HG03095 (cell line): ENCODE measurements around the gene ACSL4.
A peak's percentile ranks its signal among the peaks of the same experiment; 100 is the strongest.
"Not testable (repeated sequence)": the region's sequence is repeated elsewhere in the genome, so short reads cannot be mapped to it uniquely, and the experiment has no call there.

Experiments used
- ATAC-seq: cut with Tn5 transposase; IDR thresholded peaks from one replicate; pipeline ENCODE4 v1.9.1; 2021; ENCODE audit warnings: moderate library complexity; ENCODE audit not compliant: unreplicated experiment

Gene ACSL4

DNA sequence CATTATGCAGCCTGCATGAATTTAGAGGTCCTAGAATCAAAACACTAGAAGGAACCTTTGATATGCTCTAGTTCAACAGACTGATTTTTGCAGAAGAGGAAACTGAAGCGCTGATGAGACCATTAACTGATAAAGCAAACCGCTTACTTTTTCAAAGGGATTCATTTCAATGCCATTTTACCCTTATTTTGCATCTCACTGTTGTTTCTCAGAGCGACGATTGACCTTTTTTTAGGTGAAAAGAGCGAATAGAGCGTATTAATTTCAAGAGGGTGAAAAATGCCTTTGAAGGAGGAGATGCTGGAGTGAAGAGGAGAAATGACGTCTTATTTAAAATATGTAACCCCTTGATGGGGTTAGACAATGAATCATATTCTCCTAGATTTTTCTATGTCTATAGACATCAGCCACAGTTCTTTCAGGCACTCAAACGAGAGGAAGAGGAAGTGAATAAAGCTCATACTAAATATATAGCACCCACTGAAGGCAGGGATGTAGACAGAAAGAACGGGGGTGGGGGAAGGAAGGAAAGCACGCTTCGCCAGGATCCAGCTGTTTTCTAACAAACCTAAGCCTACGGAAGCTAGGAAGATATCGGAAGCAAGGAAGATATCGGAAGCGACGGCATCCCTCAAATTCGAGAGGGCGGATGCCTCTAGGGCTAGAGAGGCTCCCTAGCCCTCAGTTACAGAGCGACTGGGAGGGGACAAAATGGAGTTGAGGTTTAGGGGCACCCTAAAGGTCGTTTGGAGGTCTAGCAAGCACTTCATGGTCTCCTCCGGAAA is 848 bp downstream of the ACSL4 start:
- ATAC-seq = peak; percentile 32

DNA sequence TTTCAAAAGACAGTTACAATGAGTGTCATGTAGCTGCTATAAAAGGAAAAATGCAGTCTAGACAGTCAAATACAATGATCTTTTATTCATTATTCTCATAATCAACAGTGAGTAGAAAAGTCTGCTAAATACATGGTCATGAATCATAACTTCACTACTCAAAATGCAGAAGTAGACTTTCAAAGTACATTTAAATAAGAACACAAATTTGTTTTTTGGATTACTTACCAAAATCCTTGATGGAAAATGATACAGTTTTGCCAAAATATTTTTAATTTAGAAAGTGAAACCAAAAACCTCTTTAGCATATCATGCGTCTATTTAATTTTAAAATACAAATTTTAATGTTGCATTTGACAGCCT is 4.9 kb downstream of the ACSL4 start:
- no peak for ATAC-seq

DNA sequence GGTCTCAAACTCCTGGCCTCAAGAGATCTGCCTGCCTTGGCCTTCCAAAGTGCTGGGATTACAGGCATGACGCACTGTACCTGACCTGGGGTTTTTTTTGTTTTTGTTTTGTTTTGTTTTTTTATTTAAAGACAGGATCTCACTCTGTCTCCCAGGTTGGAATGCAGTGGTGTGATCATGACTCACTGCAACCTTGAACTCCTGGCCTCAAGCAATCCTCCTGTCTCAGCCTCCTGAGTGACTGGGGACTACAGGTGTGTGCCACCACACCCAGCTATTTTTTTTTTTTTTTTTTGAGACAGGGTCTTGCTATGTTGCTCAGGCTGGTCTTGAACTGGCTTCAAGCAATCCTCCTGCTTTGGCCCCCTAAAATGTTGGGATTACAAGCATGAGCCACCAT is 8.1 kb downstream of the ACSL4 start:
- ATAC-seq = not testable (repeated sequence)

DNA sequence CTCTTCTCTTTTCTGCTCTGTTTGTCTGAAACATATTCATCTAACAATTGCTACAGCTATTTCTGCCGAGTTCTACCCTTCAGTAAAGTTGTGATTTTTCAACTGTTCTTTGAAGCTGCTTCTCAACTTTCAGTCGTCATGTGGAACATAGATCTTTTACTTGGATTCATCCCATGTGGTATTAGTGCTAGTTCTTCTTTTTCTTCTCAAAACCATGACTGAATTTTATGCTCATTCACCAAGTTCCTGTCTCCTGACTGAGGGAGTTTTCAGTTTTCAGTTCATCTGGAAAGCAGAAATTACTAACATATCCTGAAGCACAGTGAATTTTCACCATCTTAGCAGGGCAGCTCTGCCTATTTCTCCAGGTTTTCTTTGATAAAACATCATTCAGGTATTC is 12.1 kb downstream of the ACSL4 start:
- no peak for ATAC-seq

DNA sequence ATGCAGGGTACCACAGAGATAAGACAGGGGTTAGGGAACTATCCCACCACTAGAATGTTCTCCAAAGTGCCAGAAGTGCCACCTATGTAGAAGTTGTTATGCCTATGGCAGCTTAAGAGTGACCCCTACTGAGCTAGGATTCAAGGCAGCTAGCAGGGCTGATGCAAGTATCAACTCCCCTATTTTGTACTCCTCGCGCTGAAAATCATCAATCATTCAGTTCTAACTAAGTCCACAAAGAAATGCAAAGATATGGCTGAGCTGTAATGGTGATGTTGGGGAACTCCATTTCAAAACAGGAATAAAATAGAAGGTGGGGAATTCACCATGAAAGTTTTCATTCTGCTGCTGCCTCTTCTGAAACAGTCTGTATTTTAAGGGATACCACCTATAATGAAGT is 13.8 kb downstream of the ACSL4 start:
- no peak for ATAC-seq

DNA sequence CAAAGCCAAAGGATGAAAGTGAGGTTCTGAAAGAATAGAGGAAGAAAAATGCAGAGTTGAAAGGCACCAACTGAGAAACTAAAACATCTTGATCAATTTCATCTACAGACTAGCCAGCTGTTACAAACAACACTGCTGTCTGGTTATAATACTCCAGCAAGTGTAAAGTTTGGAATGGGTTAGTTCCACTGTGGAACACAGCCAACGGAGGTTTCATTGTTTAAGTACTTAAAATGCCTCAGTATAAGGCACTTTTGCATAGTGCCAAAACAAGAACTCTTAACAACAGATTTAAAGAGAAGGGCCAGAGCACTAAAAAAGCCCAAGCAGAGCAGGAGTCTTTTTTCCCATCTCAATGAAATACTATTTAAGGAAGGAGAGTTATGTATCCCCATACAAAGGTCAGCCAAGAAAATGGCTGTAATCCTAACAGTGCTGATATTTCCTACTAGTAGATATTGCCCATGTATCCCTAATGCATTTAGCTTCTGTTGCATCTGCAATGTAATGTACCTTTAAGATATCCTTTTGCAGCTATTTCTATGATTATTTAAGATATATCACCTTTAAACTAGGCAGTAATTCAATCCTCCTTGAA is 16.5 kb downstream of the ACSL4 start:
- no peak for ATAC-seq

DNA sequence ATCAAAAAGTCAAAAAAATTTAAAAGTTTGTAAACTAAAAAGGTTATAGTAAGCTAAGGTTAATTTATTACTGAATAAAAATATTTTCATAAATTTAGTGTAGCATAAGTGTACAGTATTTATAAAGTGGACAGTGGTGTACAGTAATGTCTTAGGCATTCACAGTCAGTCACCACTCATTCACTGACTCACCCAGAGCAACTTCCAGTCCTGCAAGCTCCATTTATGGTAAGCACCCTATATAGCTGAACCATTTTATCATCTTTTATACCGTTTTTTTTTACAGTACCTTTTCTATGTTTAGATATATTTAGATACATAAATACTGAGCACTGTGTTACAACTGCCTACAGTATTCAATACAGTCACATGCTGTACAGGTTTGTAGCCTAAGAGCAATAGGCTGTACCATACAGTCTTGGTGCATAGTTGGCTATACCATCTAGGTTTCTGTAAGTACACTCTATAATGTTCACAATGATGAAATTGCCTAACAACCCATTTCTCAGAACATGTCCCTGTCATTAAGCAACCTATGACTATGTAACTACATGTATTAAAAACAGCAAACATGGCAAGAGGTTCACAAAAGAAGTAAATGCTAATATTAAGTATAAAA is 18.6 kb downstream of the ACSL4 start:
- no peak for ATAC-seq

DNA sequence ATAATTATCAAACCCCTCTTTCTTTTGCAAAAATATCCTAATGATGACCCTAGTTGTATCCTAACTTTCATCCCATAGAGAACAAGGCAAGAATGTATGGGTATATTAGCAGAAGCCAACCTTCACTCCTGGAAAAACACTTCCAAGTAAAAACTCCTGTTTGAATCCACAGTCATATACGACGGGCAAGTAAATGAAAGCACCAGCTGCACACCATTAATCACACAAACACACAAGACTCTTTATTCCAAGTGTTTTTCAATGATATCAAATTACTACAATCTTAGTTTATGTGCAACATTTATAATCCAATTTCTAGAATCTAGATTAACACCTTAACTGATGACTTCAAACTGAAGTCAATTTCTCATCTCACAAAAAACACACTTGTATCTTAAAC is 22.9 kb downstream of the ACSL4 start:
- no peak for ATAC-seq

DNA sequence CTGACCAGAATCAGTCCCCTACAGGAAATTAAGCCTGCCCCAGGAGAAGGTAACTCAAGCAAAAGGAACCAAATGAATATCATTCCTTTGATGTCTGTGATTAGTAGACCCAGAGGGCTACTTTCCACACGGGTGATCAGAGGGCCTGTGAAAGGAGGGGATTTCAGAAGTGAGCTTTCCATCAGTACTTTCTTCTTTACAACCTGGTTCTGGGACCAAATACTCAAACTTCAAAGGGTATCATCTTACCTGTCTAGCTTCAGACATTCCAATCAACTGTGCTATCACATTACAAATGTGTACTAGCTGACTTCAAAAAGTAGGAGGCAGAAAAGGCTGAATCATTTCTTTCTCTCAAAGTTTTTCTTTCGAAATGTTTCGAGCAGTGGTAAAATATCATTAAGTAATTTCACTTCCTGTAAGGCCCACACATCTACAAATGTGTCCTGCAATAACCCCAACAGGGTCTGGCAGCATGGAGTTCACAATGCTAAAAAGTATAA is 23.9 kb downstream of the ACSL4 start:
- peak; percentile 67 for ATAC-seq

DNA sequence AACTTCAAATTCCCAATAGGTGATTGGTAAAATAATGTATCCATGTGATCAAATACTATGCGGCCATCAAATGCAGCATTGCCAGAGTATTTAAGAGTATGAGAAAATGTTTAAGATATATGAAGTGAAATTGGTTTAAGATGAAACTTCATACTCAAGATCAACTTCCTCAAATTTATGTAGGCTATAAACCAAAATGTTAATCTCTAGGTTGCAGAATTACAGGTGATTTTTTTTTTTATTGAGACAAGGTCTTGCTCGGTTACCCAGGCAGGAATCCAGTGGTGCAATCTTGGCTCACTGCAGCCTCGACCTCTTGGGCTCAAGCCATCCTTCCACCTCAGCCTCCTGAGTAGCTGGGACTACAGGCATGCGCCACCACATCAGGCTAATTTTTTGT is 25.3 kb downstream of the ACSL4 start:
- no peak for ATAC-seq

DNA sequence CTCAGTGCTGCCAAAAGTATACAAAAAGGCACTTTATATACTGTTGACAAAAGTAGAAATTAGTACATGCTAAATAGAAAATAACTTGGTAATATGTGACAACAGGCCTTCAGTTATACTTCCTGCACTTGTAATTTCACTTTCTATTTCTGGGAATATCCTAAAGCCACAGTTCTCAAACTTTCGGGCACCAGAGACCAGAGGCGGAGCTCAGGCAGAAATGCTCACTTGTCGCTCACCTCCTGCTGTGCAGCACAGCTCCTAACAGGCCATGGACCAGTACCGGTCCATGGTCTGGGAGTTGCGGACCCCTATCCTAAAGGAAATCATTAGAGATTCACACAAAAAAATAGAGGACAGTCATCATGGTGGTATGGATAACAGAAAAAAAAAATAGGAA is 25.7 kb downstream of the ACSL4 start:
- no peak for ATAC-seq

DNA sequence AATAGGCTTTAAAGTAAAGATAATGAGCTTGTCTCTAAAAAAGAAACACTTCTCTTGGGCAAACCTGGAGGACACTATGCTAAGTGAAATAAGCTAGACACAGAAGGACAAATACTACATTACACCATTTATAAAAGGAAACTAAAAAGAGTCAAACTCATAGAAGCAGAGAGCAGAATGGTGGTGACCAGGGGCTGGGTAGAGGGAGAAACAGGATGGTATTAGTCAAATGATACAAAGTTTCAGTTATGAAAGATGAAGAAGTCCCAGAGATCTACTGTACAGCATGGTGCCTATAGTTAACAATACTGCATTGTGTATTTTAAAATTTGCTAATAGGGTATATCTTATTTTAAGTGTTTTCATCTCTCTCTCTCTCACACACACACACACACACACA is 28.5 kb downstream of the ACSL4 start:
- ATAC-seq = peak; percentile 69

DNA sequence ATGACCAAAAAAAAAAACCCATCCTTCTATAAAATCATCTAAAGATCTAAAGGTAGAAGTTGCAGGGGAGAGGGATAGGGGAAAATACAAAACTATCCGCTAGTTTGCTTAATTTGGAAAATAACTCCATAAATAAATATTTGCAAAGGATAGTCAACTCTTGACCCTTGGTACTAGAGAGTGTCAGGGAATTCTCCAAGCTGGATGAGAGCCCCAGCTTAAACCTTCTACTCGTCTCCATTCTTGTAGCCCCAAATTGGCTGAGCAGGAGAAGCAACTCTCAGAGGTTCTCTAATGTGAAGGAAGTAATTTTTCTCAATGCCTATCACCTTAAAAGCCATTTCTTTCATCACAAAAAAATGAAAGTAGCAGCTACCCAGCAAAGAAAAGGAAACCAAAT is 35.2 kb downstream of the ACSL4 start:
- ATAC-seq = no peak

DNA sequence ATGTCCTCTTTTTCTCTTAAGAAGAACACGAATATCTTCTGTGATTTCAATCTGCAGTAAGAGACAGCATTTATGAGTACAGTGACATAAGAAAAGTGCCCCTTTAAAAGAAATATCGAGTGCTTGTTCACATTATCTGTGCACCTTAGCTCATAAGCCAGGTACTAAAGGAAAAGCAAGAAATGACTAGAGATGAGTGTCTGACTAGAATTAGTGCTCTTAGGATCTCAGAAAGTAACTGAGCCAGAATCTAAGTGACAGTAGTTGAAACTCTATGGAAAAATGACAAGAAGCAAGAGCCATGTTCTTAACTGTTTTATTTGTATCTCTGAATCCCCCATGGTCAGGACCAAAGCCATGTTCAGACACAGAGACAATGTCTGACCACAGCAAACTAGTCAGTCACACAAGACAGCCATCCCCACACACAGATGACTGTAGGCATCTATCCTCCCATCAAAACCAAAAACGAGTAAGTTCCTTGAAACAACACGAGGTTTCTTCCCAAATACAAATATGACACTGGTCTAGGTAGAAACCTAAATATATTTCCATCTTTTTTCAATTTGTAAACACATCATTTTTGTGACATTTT is 36.8 kb downstream of the ACSL4 start:
- no peak for ATAC-seq

DNA sequence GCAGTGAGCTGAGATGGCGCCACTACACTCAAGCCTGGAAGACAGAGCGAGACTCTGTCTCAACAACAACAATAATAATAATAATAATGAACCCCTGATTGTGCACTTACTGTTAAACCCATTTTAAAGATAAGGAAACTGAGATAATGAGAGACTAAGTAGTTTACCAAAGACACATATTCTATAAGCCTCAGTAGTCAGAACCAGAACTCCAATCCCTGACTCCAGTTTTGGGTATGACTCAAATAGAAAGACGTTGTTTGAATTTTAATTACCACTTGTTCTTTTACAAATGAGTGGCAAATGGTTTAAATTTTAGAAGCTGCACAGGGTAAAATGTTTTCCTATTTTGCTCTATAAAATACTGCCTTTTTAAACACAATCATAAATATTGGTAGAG is 37.4 kb downstream of the ACSL4 start:
- no peak for ATAC-seq

DNA sequence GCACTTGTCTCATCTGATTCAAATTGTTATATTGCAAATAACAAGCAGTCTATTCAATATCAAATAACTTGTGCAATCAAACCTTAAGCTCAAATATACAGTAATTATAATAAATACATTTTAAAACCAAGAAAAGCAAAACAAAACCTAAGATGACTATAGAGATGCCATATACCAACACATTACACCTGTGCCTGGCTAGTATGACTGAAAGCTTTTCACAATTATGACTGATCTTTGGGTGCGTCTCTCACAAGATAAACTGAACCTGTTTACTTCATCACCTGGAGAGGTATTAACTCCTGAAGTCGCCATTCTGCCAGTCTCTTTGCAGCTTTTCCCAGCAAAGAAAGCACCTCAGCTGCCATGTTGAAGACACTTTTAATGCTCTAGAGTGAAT is 41.3 kb downstream of the ACSL4 start:
- ATAC-seq = no peak

DNA sequence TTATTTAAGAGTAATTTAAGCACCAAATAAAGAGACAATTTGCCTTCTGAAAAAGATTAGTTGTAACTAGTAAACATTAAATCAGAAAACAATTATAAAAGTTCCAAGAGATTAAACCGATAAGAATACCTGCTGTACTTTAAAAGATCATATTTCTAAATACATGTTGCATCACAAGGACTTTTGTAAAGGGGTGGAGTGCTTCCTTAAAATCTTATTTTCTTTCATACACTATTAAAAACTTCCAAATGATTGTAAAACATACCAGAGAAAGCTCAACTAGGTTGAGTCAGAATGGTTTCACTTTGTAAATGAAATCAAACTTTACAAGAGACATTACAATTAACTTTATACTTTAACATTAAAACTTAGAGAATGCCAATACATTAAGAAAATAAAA is 41.8 kb downstream of the ACSL4 start:
- no peak for ATAC-seq

DNA sequence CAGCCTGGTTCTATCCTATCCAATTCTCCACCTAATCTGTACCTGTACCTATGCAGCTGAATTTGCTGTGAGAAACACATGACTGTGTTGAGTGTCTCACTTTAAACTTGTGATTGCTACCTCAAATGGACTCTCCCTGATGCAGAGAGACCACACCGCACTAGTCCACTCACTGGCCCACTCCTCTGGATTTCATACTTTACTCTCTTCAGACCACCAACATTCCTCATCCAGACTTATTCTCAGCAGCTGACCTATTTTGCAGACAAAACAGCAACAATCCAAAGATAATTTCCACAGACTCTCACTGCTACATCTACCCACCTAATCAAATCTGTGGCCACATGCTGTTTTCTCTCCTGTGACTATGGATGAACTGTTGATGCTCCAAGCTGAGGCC is 45.2 kb downstream of the ACSL4 start:
- ATAC-seq = no peak

DNA sequence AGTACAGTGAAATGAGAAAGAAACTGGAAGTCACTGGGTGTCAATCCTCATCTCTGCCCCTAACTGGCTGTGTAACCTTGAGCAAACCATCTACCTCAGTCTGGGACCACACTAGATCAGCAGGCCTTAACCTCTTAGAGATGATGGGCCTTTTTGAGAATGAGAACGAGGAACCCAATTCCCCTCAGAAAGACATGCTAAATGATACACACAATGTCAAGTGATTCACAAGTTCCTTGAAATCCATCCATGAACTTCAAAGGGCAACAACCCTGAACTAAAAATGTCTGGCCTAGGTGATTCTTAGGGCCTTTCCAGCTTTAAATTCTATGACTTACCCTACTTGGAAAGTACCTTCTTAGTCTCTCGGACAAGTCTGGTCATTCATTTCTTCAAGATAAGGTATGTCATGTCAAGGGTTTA is 47.4 kb downstream of the ACSL4 start:
- no peak for ATAC-seq

DNA sequence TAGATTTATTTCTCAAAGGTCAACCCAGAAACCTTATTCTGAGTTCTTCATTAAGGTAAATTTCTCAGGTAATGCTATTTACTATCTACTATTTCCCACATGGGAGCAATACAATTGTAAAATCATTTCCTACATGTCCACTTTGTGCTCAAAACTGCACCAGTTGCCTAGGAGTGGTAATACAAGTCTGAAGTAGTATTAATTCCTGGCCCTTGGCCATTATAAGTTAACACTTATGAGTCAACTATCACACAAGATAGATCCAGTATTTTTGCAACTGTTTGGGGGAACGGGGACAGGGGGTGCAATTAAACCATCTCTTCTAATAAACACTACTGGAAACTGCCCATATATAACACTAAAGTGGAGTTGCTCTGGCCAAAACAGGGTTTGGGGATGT is 48.9 kb downstream of the ACSL4 start:
- ATAC-seq = no peak

DNA sequence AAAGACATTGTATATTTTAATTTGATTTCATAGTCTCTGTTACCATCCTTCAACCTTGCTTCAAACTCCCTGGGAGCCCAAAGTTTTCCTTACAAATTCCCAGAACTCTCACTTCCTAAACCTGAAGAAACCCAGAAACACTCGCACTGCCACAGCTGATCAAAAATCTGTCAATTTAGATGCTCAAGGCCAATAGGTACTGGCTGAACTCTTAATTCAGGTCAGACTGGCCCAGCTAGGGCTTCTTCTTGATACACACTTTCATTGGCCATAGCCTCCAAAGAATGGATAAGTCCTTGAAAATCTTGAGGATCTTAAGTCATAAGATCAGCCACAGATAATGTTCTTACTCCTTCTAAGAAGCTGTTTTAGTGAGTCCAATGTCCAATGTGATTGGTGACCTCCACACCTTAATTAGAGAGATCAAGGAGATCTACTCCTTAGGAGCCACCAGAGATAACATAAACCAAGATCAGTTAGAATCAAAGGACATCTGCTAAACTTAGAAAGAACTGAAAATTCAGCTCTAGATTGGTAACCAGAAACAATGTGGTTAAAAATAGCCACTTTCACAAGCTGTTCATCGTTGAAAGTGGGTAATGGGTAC is 51.5 kb downstream of the ACSL4 start:
- ATAC-seq = no peak

DNA sequence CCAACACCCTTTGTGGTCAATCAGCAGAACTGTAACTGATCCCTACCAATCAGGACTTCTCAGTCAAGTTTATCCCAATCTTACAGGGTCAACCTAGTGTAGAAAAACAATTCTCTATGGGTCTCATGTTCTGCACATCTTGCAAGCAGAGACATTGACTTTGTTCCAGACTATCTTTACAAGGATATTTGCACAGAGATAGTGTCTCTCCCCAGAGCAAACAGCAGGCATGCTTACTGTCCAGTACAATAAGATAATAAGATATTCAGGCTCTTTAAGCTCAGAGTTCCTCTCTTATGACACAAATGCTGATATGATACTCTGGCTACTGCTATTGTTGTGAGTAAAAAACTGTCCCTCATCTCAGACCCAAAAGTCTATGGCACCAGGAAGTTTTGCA is 53.2 kb downstream of the ACSL4 start:
- ATAC-seq = no peak
